Myocyte (in vitro differentiated cells): ENCODE data around the gene C5orf63. TPM values are rescaled to one million over a fixed set of nuclear protein-coding genes. Genes with fewer than 3 reads are reported as not detected.
"Not testable (repeated sequence)": the region's sequence is repeated elsewhere in the genome, so short reads cannot be mapped to it uniquely, and the experiment has no call there.

Source experiments
- DNase-seq: peaks from one replicate; pipeline ENCODE4 v3.0.0-alpha.2; 2012; ENCODE audit warnings: low read depth
- total RNA-seq: library from RNA; depleted of rRNA; stranded (reverse); fragments of >200 nt; gene quantifications from 2 replicates; pipeline ENCODE4 v1.2.3, GENCODE V29; 2014

C5orf63 gene
- total RNA-seq, 1 donor from 2014 or later: 1.6 TPM

DNA sequence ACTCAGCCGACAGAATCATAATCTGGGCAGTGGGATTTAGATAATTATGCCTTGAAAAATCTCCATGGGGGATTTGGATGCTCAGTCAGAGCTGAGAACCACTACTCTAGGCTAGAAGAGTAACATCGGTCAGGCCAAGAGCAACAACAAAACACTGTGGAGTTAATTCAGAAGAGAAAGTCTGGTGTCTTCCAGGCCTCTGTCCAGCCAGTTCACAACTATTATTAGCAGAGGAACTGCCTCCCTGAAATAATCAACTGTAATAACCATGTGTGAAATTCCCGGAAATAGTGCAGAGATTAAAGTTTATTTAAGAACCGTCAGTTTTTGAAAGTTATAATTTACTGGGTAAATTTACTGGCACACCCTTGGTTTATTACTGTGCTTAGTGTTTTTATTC, 34.8 kb downstream of the C5orf63 start:
- DNase-seq: no peak

DNA sequence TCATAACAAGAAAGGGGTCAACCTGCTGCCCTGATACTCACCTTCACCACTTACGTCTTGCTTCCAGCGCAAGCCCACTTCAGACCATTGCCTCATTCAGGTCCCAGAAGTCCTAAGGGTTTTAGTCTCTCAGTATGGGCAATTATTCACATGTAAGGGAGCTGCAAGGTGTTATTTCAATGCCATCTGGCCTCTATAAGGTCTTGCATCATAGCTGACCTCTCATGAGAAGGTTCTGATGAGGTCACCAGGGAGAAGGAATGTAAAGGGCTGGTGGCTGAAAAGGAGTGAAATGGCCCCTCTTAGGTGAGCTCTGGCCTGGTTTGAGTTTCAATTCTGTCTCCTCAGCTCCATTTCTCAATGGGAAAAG, 41.5 kb downstream of the C5orf63 start:
- no peak for DNase-seq

DNA sequence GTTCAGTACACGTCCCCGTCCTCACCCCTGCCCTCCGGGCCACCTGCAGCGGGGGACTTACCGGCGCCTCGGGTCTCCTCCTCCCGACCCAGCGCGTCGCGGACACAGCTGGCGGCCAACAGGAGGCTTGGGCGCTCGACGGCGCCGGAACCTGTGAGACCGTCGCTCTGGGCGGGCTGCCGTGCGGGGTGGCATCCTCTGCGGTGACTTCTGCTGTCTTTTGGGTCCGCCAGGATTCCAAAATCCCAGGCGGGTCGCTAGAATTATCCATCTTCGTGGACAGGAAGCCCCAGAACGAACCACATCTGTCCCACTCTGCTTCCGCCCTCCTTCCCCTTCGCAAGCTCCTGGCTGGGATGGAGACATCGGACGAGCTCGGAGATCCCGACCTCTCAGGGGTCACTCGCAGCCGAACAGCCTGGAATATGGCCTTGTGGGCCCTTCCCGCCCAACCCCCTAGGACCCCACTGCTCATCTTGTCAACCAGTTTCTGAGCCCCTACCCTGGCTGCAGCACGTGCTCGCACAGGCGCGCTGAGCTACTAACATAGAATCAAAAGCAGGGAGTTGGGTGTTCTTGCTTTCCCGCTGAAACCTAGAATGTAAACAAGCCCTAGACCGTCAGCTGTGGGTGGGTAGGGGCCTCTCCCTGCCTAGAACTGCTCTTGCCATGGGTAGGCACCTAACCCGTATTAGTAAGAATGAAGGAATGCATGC, 42.0 kb downstream of the C5orf63 start:
- DNase-seq: no peak

GRCh38 chr5:127030259-127031146, 42.8 kb downstream of the C5orf63 start, which contains the start of gene MARCHF3:
TSS of gene MARCHF3 (minus strand) at chr5:127030558. CDS start at chr5:126918171, 112,387 bp downstream.
- DNase-seq: peak; percentile 96

GRCh38 chr5:127029581-127030258, 43.6 kb downstream of the C5orf63 start:
- peak; percentile 84 for DNase-seq

DNA sequence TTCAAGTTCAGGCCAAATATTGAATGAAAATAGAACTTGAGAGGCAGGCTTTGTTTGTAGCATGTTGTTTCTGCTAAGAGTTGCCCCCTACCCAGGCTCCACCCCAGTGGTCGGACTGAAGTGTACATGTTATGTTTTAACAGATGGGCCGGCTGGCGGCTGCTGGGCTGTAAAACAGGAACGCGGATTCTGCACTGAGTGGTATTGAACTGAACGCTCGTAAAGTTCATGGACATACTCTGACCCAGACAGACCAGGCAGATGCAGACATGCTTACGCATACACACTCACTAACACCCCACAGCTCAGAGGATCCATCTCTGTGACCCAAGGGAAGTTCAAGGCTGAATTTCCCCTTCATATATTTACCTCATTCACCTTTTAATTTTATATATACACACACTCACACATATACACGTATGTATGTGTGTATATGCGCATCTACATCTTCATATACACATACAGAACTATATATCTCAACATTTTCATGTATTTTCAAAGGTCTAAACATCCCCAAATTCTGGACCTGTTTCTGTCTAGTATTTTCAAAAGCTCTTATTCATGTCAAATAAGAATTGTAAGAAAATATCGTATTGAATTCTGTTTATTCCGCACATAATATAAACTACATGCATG, 44.4 kb downstream of the C5orf63 start:
- no peak for DNase-seq

- no peak for DNase-seq
Measured at GRCh38 chr5:127027539-127027938, 45.8 kb downstream of the C5orf63 start.

DNA sequence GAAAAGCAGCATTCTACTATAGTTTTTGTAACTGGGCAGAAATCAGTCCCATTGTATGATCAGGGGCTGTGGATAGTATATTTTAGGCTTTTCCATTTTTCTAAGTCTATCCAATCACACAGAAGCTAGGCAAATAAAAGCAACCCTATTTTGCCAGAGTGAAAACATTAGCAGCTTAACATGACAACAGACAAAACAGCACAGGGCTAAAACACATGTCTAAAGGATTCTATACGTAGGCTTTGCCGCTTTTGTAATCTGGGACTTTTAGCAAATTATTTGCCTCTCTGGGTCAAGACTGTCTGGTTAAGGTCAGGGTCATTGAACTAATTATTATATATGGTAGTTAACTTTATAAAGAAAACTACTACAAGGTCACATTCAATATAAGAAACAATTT, 47.1 kb downstream of the C5orf63 start:
- DNase-seq: no peak

GRCh38 chr5:127025467-127025866, 47.8 kb downstream of the C5orf63 start:
- peak; percentile 47 for DNase-seq

DNA sequence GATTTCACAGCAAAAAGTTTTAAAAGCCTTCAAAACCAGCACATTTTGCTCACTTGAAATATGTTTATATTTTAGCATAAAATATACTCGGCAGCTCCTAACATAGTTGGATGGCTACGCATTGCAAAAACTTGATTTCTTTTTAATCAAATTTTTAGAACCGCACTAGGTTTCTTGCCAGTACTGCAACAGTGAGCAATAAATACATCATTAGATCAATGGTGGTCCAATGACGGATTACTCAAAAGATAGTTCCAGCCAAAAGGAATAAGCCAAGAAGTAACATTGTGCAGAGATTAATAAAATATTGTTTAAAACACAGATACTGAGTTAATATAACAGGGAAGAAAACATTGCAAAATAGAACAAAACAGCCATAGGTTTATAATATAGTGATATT, 48.5 kb downstream of the C5orf63 start:
- no peak for DNase-seq

GRCh38 chr5:127023552-127024191, 49.6 kb downstream of the C5orf63 start:
- DNase-seq: not testable (repeated sequence)

- no peak for DNase-seq
Measured at GRCh38 chr5:127022846-127023245, 50.5 kb downstream of the C5orf63 start.

DNA sequence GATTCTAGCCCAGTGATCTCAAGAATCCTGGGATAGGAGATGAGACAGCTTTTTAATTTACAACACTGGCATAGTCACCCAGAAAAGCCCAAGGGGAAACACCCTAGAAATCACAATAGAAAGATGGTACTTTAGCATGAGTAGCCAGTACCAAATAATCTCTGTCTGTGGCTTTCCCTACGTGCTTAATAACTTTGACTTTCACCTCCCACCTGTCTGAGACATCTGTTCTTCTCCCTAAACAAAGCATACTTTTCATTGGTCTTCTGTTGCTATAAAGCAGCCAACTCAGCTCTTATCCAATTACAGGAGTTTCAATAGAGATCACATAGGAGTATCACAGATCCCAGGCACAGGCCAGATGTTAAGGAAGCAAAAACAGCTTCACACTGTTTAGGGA, 53.4 kb downstream of the C5orf63 start:
- no peak for DNase-seq

- not testable (repeated sequence) for DNase-seq
Measured at GRCh38 chr5:127016722-127017121, 56.6 kb downstream of the C5orf63 start.

- DNase-seq: no peak
Measured at GRCh38 chr5:127015716-127016115, 57.6 kb downstream of the C5orf63 start.

DNA sequence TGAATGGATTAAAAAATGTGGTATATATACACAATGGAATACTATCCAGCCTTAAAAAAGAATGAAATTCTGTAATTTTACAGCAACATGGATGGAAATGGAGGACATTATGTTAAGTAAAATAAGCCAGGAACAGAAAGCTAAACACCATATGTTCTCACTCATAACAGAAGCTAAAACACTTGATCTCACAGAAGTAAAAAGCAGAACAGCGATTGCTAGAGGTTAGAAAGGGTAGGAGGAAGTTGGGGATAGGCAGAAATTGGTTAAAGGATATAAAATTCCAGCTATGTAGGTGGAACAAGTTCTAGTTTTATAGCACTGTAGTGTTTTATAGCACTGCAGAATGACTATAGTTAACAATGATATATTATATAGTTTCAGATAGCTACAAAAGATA, 58.7 kb downstream of the C5orf63 start:
- no peak for DNase-seq

GRCh38 chr5:127013407-127013806, 59.9 kb downstream of the C5orf63 start:
- DNase-seq: no peak

GRCh38 chr5:127012916-127013315, 60.4 kb downstream of the C5orf63 start:
- peak; percentile 71 for DNase-seq

GRCh38 chr5:127011961-127012644, 61.2 kb downstream of the C5orf63 start:
- DNase-seq: no peak

DNA sequence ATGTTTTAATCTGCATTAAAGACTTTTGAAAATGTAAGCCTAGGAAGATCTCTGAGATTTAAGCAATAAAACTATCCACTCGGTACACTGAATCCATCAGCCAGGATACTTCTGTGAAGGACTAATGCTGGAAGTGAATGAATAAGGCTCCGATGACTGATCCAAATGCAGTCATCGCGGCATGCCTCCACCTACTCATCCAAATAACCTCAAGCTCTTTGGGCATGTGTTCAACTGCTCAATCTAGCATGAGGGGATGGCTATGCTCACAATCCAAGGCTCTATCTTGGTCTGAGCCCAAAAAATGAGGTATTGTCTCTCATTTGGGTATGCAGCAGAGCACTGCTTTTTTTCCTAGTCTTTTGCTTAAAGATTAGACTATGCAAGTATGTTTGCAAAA, 62.1 kb downstream of the C5orf63 start:
- DNase-seq: peak; percentile 75
